Measurements from ENCODE around the gene MEGF6. TPM values are rescaled to one million over a fixed set of nuclear protein-coding genes. Genes with fewer than 3 reads are reported as not detected.

MEGF6 gene
- total and polyA plus RNA-seq, 9 of the 15 experiments (the other 6 are each of a cell fraction or from before 2014, with no cell fraction given) = 0.03 to 1.7 (median 0.24) TPM; not detected in 3

DNA sequence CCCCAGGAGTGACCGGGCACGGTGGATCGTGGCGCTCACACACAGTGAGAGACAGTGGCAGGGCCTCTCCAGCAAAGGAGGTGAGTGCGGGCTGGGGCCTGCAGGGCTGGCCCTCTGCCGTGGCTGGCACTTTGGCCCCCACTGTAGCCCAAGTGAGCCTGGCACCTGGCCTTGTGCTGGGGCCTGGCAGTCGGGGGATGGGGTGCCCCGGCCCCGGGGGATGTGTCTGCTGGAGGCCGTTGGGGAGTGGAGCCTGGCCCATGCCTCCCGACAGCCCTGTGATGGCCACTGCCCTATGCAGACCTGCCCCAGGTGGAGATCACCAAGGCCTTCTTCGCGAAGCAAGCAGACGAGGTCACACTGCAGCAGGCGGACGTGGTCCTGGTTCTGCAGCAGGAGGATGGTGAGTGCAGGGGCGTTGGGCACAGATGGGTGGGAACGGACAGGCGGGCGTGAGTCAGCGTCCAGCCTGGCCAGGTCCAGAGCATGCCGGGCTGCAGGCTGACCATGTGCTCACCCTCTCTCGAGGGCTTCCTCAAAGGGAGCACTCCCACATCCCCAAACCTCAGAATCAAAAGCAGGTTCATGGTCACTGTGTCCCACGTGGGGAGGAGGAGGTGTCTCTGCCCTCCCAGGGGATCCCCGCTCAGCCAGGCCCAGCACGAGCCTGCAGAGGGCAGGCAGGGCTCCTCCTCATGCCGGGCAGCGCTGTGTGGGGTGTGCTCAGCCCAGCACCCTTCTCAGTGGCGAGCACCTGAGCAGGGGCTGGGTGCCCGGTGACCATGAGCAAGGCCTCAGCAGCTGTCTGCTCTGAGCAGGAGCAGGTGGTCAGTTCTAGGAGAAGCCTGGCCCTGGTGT, 131.6 kb downstream of the MEGF6 start (continued):
- TF ChIP-seq, protein P1, sequence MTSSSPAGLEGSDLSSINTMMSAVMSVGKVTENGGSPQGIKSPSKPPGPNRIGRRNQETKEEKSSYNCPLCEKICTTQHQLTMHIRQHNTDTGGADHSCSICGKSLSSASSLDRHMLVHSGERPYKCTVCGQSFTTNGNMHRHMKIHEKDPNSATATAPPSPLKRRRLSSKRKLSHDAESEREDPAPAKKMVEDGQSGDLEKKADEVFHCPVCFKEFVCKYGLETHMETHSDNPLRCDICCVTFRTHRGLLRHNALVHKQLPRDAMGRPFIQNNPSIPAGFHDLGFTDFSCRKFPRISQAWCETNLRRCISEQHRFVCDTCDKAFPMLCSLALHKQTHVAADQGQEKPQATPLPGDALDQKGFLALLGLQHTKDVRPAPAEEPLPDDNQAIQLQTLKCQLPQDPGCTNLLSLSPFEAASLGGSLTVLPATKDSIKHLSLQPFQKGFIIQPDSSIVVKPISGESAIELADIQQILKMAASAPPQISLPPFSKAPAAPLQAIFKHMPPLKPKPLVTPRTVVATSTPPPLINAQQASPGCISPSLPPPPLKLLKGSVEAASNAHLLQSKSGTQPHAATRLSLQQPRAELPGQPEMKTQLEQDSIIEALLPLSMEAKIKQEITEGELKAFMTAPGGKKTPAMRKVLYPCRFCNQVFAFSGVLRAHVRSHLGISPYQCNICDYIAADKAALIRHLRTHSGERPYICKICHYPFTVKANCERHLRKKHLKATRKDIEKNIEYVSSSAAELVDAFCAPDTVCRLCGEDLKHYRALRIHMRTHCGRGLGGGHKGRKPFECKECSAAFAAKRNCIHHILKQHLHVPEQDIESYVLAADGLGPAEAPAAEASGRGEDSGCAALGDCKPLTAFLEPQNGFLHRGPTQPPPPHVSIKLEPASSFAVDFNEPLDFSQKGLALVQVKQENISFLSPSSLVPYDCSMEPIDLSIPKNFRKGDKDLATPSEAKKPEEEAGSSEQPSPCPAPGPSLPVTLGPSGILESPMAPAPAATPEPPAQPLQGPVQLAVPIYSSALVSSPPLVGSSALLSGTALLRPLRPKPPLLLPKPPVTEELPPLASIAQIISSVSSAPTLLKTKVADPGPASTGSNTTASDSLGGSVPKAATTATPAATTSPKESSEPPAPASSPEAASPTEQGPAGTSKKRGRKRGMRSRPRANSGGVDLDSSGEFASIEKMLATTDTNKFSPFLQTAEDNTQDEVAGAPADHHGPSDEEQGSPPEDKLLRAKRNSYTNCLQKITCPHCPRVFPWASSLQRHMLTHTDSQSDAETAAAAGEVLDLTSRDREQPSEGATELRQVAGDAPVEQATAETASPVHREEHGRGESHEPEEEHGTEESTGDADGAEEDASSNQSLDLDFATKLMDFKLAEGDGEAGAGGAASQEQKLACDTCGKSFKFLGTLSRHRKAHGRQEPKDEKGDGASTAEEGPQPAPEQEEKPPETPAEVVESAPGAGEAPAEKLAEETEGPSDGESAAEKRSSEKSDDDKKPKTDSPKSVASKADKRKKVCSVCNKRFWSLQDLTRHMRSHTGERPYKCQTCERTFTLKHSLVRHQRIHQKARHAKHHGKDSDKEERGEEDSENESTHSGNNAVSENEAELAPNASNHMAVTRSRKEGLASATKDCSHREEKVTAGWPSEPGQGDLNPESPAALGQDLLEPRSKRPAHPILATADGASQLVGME (CRISPR knock-in tag; IDR thresholded peaks at IDR 0.05) = no peak
- TF ChIP-seq, protein P2, sequence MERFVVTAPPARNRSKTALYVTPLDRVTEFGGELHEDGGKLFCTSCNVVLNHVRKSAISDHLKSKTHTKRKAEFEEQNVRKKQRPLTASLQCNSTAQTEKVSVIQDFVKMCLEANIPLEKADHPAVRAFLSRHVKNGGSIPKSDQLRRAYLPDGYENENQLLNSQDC (CRISPR knock-in tag; IDR thresholded peaks at IDR 0.05) = no peak
- TF ChIP-seq, protein P3, sequence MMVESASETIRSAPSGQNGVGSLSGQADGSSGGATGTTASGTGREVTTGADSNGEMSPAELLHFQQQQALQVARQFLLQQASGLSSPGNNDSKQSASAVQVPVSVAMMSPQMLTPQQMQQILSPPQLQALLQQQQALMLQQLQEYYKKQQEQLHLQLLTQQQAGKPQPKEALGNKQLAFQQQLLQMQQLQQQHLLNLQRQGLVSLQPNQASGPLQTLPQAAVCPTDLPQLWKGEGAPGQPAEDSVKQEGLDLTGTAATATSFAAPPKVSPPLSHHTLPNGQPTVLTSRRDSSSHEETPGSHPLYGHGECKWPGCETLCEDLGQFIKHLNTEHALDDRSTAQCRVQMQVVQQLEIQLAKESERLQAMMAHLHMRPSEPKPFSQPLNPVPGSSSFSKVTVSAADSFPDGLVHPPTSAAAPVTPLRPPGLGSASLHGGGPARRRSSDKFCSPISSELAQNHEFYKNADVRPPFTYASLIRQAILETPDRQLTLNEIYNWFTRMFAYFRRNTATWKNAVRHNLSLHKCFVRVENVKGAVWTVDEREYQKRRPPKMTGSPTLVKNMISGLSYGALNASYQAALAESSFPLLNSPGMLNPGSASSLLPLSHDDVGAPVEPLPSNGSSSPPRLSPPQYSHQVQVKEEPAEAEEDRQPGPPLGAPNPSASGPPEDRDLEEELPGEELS (CRISPR knock-in tag; IDR thresholded peaks at IDR 0.05; ENCODE audit: borderline replicate concordance) = 0 out of 2 replicates have a peak, but pooled peaks have one; percentile 35

All from K562 (cell line).